K562 (cell line): ENCODE data around the gene FUCA1. TPM values are rescaled to one million over a fixed set of nuclear protein-coding genes. Genes with fewer than 3 reads are reported as not detected.
A peak's percentile ranks its signal among the peaks of the same experiment; 100 is the strongest.

ENCODE experiments used
- CTBP1 ChIP-seq: fragments of 450-650 bp; IDR thresholded peaks from 2 replicates; pipeline ENCODE4 v1.6.1; 2016; ENCODE audit warnings: borderline replicate concordance
- FOXK1 ChIP-seq: sonication (generic); formaldehyde crosslinking; IDR thresholded peaks from 2 replicates; pipeline ENCODE4 v1.8.0; 2022; ENCODE audit warnings: missing genetic modification reagents, mild to moderate bottlenecking, borderline replicate concordance
- KLF13 ChIP-seq: fragments of 450-650 bp; IDR thresholded peaks from 2 replicates; pipeline ENCODE4 v1.6.1; 2016; ENCODE audit warnings: missing genetic modification characterization, low read depth, mild to moderate bottlenecking, missing compliant biosample characterization, moderate library complexity, borderline replicate concordance
- MAZ ChIP-seq, 2 experiments: fragments of 450-650 bp in 1 of 2; sonication (generic) in 1 of 2; formaldehyde crosslinking; IDR thresholded peaks in 1 of 2; conservative IDR thresholded peaks in 1 of 2; 2 replicates each; pipeline versions ENCODE4 v1.4.0 to v1.5.0; 2020; ENCODE audit warnings: mild to moderate bottlenecking in 1 of 2, missing genetic modification reagents in 1 of 2
- MBD2 ChIP-seq: sonication (generic); IDR thresholded peaks from 2 replicates; pipeline ENCODE4 v1.6.1; 2016; ENCODE audit warnings: low read depth, borderline replicate concordance
- MEF2D ChIP-seq: conservative IDR thresholded peaks from 2 replicates; pipeline ENCODE4 v1.6.1; 2016; ENCODE audit warnings: low read depth, missing genetic modification characterization, missing compliant biosample characterization
- PML ChIP-seq: IDR thresholded peaks from 2 replicates; pipeline ENCODE4 v1.6.1; 2012; ENCODE audit warnings: low read length, inconsistent platforms
- SMC3 ChIP-seq: conservative IDR thresholded peaks from 2 replicates; pipeline ENCODE4 v1.6.1; 2011; ENCODE audit warnings: low read depth, low read length, improper control_type of control experiment; ENCODE audit not compliant: insufficient read depth
- SP2 ChIP-seq: IDR thresholded peaks from 2 replicates; pipeline ENCODE4 v1.6.1; 2011; ENCODE audit warnings: mild to moderate bottlenecking, low read depth, low read length, moderate library complexity; ENCODE audit not compliant: poor library complexity, severe bottlenecking; ENCODE audit errors: extremely low read depth
- TCF3 ChIP-seq: sonication (generic); formaldehyde crosslinking; IDR thresholded peaks from 2 replicates; pipeline ENCODE4 v1.4.0; 2020; ENCODE audit warnings: mild to moderate bottlenecking, missing genetic modification reagents
- TFAP4 ChIP-seq: sonication (generic); formaldehyde crosslinking; IDR thresholded peaks from 2 replicates; pipeline ENCODE4 v1.8.0; 2022; ENCODE audit warnings: missing genetic modification reagents, mild to moderate bottlenecking, moderate library complexity, borderline replicate concordance
- TOE1 ChIP-seq, 2 experiments: fragments of 450-650 bp in 1 of 2; sonication (generic) in 1 of 2; formaldehyde crosslinking in 1 of 2; IDR thresholded peaks; 2 replicates each; pipeline versions ENCODE4 v1.7.1 to v1.8.0; 2016 to 2022; ENCODE audit warnings: borderline replicate concordance in 2 of 2, mild to moderate bottlenecking in 2 of 2, antibody characterized with exemption in 1 of 2, inconsistent platforms in 1 of 2, low read depth in 1 of 2, missing genetic modification reagents in 1 of 2, moderate library complexity in 1 of 2
- ZBTB7A ChIP-seq: IDR thresholded peaks from 2 replicates; pipeline ENCODE4 v1.6.1; 2011; ENCODE audit warnings: low read depth, mild to moderate bottlenecking, low read length, moderate library complexity, borderline replicate concordance; ENCODE audit not compliant: control insufficient read depth
- ZNF174 ChIP-seq: fragments of 250-450 bp; sonication (Bioruptor Pico); IDR thresholded peaks from 2 replicates; pipeline ENCODE4 v1.4.0; 2020; ENCODE audit warnings: mild to moderate bottlenecking
- ZZZ3 ChIP-seq: fragments of 450-650 bp; IDR thresholded peaks from 2 replicates; pipeline ENCODE4 v1.6.1; 2016; ENCODE audit warnings: antibody characterized with exemption, mild to moderate bottlenecking, moderate library complexity
- polyA plus RNA-seq, 8 experiments: library from polyadenylated mRNA; depleted of rRNA in 4 of 8; stranded (reverse) in 5 of 8; unstranded in 3 of 8; fragments of >200 nt; fragmentation: Nextera tagmentation in 2 of 8; fragmentation: Illumina TruSeq in 1 of 8; extraction: Ambion mirVana in 2 of 8; extraction: Trizol in 1 of 8; gene quantifications; 2 replicates each; pipeline versions ENCODE4 v1.2.1 to v1.2.3, GENCODE V29; 2011 to 2014; ENCODE audit warnings: inconsistent platforms in 1 of 8, missing spikeins in 1 of 8
- total RNA-seq, 7 experiments: library from RNA; depleted of rRNA in 6 of 7; stranded (reverse); fragments of >200 nt in 6 of 7; fragmentation: Illumina TruSeq in 2 of 7; extraction: Trizol in 2 of 7; gene quantifications; 2 replicates each; pipeline versions ENCODE4 v1.2.1 to v1.2.3, GENCODE V29; 2011 to 2021; ENCODE audit warnings: low replicate concordance in 1 of 7
- TF ChIP-seq, protein P1 (sequence below): sonication (generic); formaldehyde crosslinking; IDR thresholded peaks from 2 replicates; pipeline ENCODE4 v1.8.0; 2023; ENCODE audit warnings: missing genetic modification reagents, mild to moderate bottlenecking, borderline replicate concordance

The FUCA1 gene
- total and polyA plus RNA-seq, 9 of the 15 experiments (the other 6 are each of a cell fraction or from before 2014, with no cell fraction given): 7.0 to 20.5 (median 13.5) TPM

GRCh38 chr1:23916209-23917131, 48.4 kb upstream of the FUCA1 start (continued):
- TF ChIP-seq MAZ (CRISPR knock-in tag; conservative IDR thresholded peaks at IDR 0.05 in 1 of 2, IDR thresholded peaks at IDR 0.05 in 1 of 2): 0 out of 4 replicates have a peak, but pooled peaks have one; percentile 14 to 27
- TF ChIP-seq SP2: no peak
- no peak for TF ChIP-seq ZZZ3
- TF ChIP-seq MEF2D (tag): no peak
- TF ChIP-seq, protein P1, sequence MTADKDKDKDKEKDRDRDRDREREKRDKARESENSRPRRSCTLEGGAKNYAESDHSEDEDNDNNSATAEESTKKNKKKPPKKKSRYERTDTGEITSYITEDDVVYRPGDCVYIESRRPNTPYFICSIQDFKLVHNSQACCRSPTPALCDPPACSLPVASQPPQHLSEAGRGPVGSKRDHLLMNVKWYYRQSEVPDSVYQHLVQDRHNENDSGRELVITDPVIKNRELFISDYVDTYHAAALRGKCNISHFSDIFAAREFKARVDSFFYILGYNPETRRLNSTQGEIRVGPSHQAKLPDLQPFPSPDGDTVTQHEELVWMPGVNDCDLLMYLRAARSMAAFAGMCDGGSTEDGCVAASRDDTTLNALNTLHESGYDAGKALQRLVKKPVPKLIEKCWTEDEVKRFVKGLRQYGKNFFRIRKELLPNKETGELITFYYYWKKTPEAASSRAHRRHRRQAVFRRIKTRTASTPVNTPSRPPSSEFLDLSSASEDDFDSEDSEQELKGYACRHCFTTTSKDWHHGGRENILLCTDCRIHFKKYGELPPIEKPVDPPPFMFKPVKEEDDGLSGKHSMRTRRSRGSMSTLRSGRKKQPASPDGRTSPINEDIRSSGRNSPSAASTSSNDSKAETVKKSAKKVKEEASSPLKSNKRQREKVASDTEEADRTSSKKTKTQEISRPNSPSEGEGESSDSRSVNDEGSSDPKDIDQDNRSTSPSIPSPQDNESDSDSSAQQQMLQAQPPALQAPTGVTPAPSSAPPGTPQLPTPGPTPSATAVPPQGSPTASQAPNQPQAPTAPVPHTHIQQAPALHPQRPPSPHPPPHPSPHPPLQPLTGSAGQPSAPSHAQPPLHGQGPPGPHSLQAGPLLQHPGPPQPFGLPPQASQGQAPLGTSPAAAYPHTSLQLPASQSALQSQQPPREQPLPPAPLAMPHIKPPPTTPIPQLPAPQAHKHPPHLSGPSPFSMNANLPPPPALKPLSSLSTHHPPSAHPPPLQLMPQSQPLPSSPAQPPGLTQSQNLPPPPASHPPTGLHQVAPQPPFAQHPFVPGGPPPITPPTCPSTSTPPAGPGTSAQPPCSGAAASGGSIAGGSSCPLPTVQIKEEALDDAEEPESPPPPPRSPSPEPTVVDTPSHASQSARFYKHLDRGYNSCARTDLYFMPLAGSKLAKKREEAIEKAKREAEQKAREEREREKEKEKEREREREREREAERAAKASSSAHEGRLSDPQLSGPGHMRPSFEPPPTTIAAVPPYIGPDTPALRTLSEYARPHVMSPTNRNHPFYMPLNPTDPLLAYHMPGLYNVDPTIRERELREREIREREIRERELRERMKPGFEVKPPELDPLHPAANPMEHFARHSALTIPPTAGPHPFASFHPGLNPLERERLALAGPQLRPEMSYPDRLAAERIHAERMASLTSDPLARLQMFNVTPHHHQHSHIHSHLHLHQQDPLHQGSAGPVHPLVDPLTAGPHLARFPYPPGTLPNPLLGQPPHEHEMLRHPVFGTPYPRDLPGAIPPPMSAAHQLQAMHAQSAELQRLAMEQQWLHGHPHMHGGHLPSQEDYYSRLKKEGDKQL (CRISPR knock-in tag): no peak
- peak; percentile 25; the same call in 1 of the 2 replicates for TF ChIP-seq PML
- TF ChIP-seq KLF13 (tag): 0 out of 2 replicates have a peak, but pooled peaks have one; percentile 41
- peak; percentile 47 for TF ChIP-seq TCF3 (CRISPR knock-in tag)
- no peak for TF ChIP-seq ZNF174 (CRISPR knock-in tag)
- TF ChIP-seq MBD2: no peak
- peak; percentile 48; the same call in 1 of the 2 replicates for TF ChIP-seq TFAP4 (CRISPR knock-in tag)
- 0 out of 2 replicates have a peak, but pooled peaks have one; percentile 4 for TF ChIP-seq TOE1 (IDR thresholded peaks at IDR 0.05; ENCODE audit: borderline replicate concordance)
- no peak for TF ChIP-seq TOE1 (CRISPR knock-in tag; IDR thresholded peaks at IDR 0.05; ENCODE audit: borderline replicate concordance, low read depth)
- peak; percentile 82 for TF ChIP-seq SMC3
- peak; percentile 57 for TF ChIP-seq CTBP1
- TF ChIP-seq FOXK1 (CRISPR knock-in tag): peak; percentile 68; the same call in 1 of the 2 replicates
- peak; percentile 50; the same call in 1 of the 2 replicates for TF ChIP-seq ZBTB7A
